Loucy (cell line): ENCODE data around the gene GMCL2.

ENCODE experiments used
- H2AFZ ChIP-seq: fragments of 200-600 bp; sonication (generic); 2 replicates; pipeline ENCODE4 v1.6.0; 2016; ENCODE audit warnings: antibody characterized with exemption, mild to moderate bottlenecking, low read length, moderate library complexity
- H3F3A ChIP-seq: fragments of 200-600 bp; 2 replicates; pipeline ENCODE4 v1.6.0; 2016; ENCODE audit warnings: antibody characterized with exemption, low read depth, mild to moderate bottlenecking
- H3K27me3 ChIP-seq: fragments of 200-600 bp; sonication (generic); 2 replicates; pipeline ENCODE4 v1.6.1; 2014; ENCODE audit warnings: low read length, mild to moderate bottlenecking; ENCODE audit not compliant: insufficient read depth, poor library complexity, severe bottlenecking
- H3K36me3 ChIP-seq: fragments of 200-600 bp; sonication (generic); 2 replicates; pipeline ENCODE4 v1.6.1; 2016; ENCODE audit warnings: low read length; ENCODE audit not compliant: insufficient read depth
- H3K4me1 ChIP-seq: fragments of 200-600 bp; sonication (generic); 2 replicates; pipeline ENCODE4 v1.5.1; 2014; ENCODE audit warnings: low read length, mild to moderate bottlenecking; ENCODE audit not compliant: insufficient read depth, poor library complexity, severe bottlenecking
- H3K4me2 ChIP-seq: fragments of 200-600 bp; sonication (generic); 2 replicates; pipeline ENCODE4 v1.6.0; 2014; ENCODE audit warnings: antibody characterized with exemption, low read length, low read depth, mild to moderate bottlenecking; ENCODE audit not compliant: poor library complexity, severe bottlenecking
- H3K4me3 ChIP-seq: fragments of 200-600 bp; sonication (generic); 2 replicates; pipeline ENCODE4 v1.5.1; 2014; ENCODE audit warnings: low read length, mild to moderate bottlenecking, mixed read lengths; ENCODE audit not compliant: poor library complexity, severe bottlenecking
- H3K79me2 ChIP-seq: fragments of 200-600 bp; sonication (generic); 2 replicates; pipeline ENCODE4 v1.6.1; 2014; ENCODE audit warnings: low read length; ENCODE audit not compliant: insufficient read depth
- H3K9ac ChIP-seq: fragments of 200-600 bp; sonication (generic); 2 replicates; pipeline ENCODE4 v1.6.0; 2014; ENCODE audit warnings: mild to moderate bottlenecking, low read depth, low read length, moderate library complexity; ENCODE audit not compliant: poor library complexity, severe bottlenecking
- H3K9me2 ChIP-seq: fragments of 200-600 bp; sonication (generic); replicated peaks from 2 replicates; pipeline ENCODE4 v1.6.1; 2016; ENCODE audit warnings: low read depth, low read length, mixed read lengths
- H3K9me3 ChIP-seq: fragments of 200-600 bp; sonication (generic); 2 replicates; pipeline ENCODE4 v1.6.1; 2014; ENCODE audit warnings: mild to moderate bottlenecking, antibody characterized with exemption, low read length, low read depth; ENCODE audit not compliant: insufficient read depth
- H4K20me1 ChIP-seq: fragments of 200-600 bp; sonication (generic); 2 replicates; pipeline ENCODE4 v1.6.0; 2014; ENCODE audit warnings: antibody characterized with exemption, low read length, mild to moderate bottlenecking; ENCODE audit not compliant: insufficient read depth, poor library complexity, severe bottlenecking
- EZH2phosphoT487 ChIP-seq: fragments of 200-600 bp; IDR thresholded peaks from 2 replicates; pipeline ENCODE4 v1.6.1; 2018; ENCODE audit warnings: antibody characterized with exemption, mild to moderate bottlenecking, moderate library complexity, borderline replicate concordance
- TF ChIP-seq, protein P1 (sequence below): fragments of 200-600 bp; sonication (generic); conservative IDR thresholded peaks from 2 replicates; pipeline ENCODE4 v1.5.1; 2014; ENCODE audit warnings: mild to moderate bottlenecking, antibody characterized with exemption, low read length

Gene GMCL2

GRCh38 chr5:178192787-178193186, 5.6 kb upstream of the GMCL2 start:
- Histone ChIP-seq H3F3A (no peaks in the 10 kb centered on the region), H3K4me1 (peaks cover 17% of the 10 kb centered on the region), H3K79me2 (no peaks in the 10 kb centered on the region), H3K36me3 (no peaks in the 10 kb centered on the region), H3K27me3 (no peaks in the 10 kb centered on the region), H3K4me3 (no peak overlapping the region), H3K4me2 (no peak overlapping the region), H4K20me1 (no peaks in the 10 kb centered on the region), H3K9me2 (no peaks in the 10 kb centered on the region), H3K9me3 (no peaks in the 10 kb centered on the region), H3K9ac (no peak overlapping the region), H2AFZ (no peak overlapping the region)
- TF ChIP-seq, protein P1, sequence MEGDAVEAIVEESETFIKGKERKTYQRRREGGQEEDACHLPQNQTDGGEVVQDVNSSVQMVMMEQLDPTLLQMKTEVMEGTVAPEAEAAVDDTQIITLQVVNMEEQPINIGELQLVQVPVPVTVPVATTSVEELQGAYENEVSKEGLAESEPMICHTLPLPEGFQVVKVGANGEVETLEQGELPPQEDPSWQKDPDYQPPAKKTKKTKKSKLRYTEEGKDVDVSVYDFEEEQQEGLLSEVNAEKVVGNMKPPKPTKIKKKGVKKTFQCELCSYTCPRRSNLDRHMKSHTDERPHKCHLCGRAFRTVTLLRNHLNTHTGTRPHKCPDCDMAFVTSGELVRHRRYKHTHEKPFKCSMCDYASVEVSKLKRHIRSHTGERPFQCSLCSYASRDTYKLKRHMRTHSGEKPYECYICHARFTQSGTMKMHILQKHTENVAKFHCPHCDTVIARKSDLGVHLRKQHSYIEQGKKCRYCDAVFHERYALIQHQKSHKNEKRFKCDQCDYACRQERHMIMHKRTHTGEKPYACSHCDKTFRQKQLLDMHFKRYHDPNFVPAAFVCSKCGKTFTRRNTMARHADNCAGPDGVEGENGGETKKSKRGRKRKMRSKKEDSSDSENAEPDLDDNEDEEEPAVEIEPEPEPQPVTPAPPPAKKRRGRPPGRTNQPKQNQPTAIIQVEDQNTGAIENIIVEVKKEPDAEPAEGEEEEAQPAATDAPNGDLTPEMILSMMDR = no peak

DNA sequence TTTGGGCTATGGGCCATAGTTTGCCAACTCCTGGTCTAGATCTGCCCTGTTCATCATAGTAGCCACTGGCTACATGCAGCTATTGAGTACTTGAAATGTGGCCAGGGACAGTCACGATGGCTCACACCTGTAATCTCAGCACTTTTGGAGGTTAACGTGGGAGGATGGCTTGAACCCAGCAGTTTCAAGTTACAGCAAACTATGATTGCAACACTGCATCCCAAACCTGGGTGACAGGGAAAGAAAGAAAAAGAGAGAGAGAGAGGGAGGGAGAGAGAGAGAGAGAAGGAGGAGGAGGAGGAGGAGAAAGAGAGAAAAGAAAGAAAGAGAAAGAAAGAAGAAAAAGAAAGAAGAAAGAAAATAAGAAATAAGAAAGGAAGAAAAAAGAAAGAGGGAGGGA, 5.1 kb upstream of the GMCL2 start:
- Histone ChIP-seq H3K4me3 (no peak overlapping the region), H3F3A (no peaks in the 10 kb centered on the region), H4K20me1 (no peaks in the 10 kb centered on the region), H3K9me2 (no peaks in the 10 kb centered on the region), H3K79me2 (no peaks in the 10 kb centered on the region), H3K9ac (no peak overlapping the region), H3K27me3 (no peaks in the 10 kb centered on the region), H2AFZ (no peak overlapping the region), H3K9me3 (no peaks in the 10 kb centered on the region), H3K36me3 (no peaks in the 10 kb centered on the region), H3K4me2 (no peak overlapping the region), H3K4me1 (peaks cover 17% of the 10 kb centered on the region)
- TF ChIP-seq, protein P1 = no peak
- no peak for TF ChIP-seq EZH2phosphoT487

GRCh38 chr5:178191661-178192060, 4.5 kb upstream of the GMCL2 start:
- H3K79me2 ChIP-seq = no peaks in the 10 kb centered on the region
- H3K4me1 ChIP-seq = peaks cover 21% of the 10 kb centered on the region
- H4K20me1 ChIP-seq = no peaks in the 10 kb centered on the region
- no peak overlapping the region for H3K4me3 ChIP-seq
- H2AFZ ChIP-seq = no peak overlapping the region
- H3K9me3 ChIP-seq = no peaks in the 10 kb centered on the region
- no peaks in the 10 kb centered on the region for H3K36me3 ChIP-seq
- no peaks in the 10 kb centered on the region for H3K27me3 ChIP-seq
- no peak overlapping the region for H3K9ac ChIP-seq
- TF ChIP-seq EZH2phosphoT487 = no peak
- TF ChIP-seq, protein P1 = no peak
- H3K9me2 ChIP-seq = no peaks in the 10 kb centered on the region
- H3K4me2 ChIP-seq = no peak overlapping the region
- H3F3A ChIP-seq = no peaks in the 10 kb centered on the region
